Osteoblast (primary cell): ENCODE data around the gene PLEKHG4B. TPM values are rescaled to one million over a fixed set of nuclear protein-coding genes. Genes with fewer than 3 reads are reported as not detected.
"Not testable (repeated sequence)": the region's sequence is repeated elsewhere in the genome, so short reads cannot be mapped to it uniquely, and the experiment has no call there.

Experiments used
- DNase-seq: peaks from one replicate; pipeline ENCODE4 v3.0.0; 2011; ENCODE audit warnings: low spot score, mixed read lengths; ENCODE audit not compliant: insufficient read length; ENCODE audit errors: missing footprints
- H2AFZ ChIP-seq: 2 replicates; pipeline ENCODE4 v1.6.0; 2011; ENCODE audit warnings: mild to moderate bottlenecking, low read length
- H3K27ac ChIP-seq: 2 replicates; pipeline ENCODE4 v1.5.1; 2011; ENCODE audit warnings: mild to moderate bottlenecking, low read depth, low read length, moderate library complexity
- H3K27me3 ChIP-seq: 2 replicates; pipeline ENCODE4 v1.6.0; 2012; ENCODE audit warnings: mild to moderate bottlenecking, control low read depth, inconsistent platforms, low read length, moderate library complexity; ENCODE audit not compliant: insufficient read depth
- H3K36me3 ChIP-seq: 2 replicates; pipeline ENCODE4 v1.5.1; 2011; ENCODE audit warnings: mild to moderate bottlenecking, low read length, control low read depth, moderate library complexity; ENCODE audit not compliant: insufficient read depth
- H3K4me1 ChIP-seq: 2 replicates; pipeline ENCODE4 v1.5.1; 2011; ENCODE audit warnings: mild to moderate bottlenecking, low read length, control low read depth, moderate library complexity; ENCODE audit not compliant: insufficient read depth
- H3K4me2 ChIP-seq: 2 replicates; pipeline ENCODE4 v1.6.0; 2011; ENCODE audit warnings: mild to moderate bottlenecking, low read length; ENCODE audit not compliant: insufficient read depth
- H3K4me3 ChIP-seq: fragments of 200-600 bp; sonication (generic); 3 replicates; pipeline ENCODE4 v1.5.1; 2012; ENCODE audit warnings: mild to moderate bottlenecking, low read length, inconsistent platforms; ENCODE audit not compliant: insufficient read depth
- H3K79me2 ChIP-seq: 2 replicates; pipeline ENCODE4 v1.6.0; 2012; ENCODE audit warnings: mild to moderate bottlenecking, low read length, control low read depth, inconsistent platforms; ENCODE audit not compliant: insufficient read depth
- H3K9me3 ChIP-seq: 2 replicates; pipeline ENCODE4 v1.5.1; 2011; ENCODE audit warnings: low read depth, low read length, control low read depth
- H4K20me1 ChIP-seq: 2 replicates; pipeline ENCODE4 v1.6.0; 2012; ENCODE audit warnings: mild to moderate bottlenecking, low read length, control low read depth; ENCODE audit not compliant: insufficient read depth
- total RNA-seq: library from RNA; depleted of rRNA; stranded (reverse); fragments of >200 nt; gene quantifications from 2 replicates; pipeline ENCODE4 v1.2.3, GENCODE V29; 2012
- TF ChIP-seq, protein P1 (sequence below): IDR thresholded peaks from 2 replicates; pipeline ENCODE4 v1.5.1; 2011; ENCODE audit warnings: mild to moderate bottlenecking, low read depth, low read length, moderate library complexity; ENCODE audit errors: extremely low read depth

PLEKHG4B gene
- total RNA-seq, 1 donor, result 0.36 TPM

DNA sequence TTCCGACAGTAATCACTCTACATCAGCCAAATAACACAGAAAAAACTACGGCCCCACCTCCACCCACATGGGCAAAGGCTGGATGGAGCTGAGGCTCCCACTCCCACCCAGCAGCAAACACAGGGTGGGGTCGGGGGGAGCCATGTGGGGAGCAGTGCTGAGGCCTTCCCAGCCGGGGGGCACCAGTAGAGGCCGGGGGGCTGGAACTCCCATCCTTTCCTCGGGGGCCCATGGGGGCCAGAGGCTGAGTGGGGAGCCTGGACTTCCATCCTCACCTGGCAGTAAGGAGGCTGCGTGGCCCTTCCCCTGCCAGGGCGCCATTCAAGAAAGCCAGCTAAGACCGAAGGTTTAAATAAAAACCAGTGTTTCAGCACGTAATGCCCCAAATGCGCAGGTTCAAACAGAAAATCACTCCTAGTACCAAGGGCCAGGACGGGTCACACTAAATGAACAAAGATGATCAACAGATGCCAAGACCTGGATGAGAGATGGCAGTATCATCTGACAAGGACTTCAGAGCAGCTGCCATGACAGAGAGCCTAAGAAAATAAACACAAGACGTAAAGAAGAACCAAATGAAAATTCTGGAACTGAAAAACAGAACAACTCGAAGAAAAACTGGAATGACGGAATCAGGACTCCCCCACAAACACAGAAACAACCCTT lies 116.6 kb downstream of the PLEKHG4B start:
- Histone ChIP-seq H3K9me3 (no peaks in the 10 kb centered on the region), H3K4me3 (no peak overlapping the region), H3K4me2 (no peak overlapping the region), H3K4me1 (peaks cover 3% of the 10 kb centered on the region), H3K36me3 (peaks cover 22% of the 10 kb centered on the region), H3K27ac (peak overlapping the region; percentile 3), H3K27me3 (no peaks in the 10 kb centered on the region), H2AFZ (no peak overlapping the region), H3K79me2 (peaks cover 57% of the 10 kb centered on the region), H4K20me1 (peaks cover 39% of the 10 kb centered on the region)
- TF ChIP-seq, protein P1, sequence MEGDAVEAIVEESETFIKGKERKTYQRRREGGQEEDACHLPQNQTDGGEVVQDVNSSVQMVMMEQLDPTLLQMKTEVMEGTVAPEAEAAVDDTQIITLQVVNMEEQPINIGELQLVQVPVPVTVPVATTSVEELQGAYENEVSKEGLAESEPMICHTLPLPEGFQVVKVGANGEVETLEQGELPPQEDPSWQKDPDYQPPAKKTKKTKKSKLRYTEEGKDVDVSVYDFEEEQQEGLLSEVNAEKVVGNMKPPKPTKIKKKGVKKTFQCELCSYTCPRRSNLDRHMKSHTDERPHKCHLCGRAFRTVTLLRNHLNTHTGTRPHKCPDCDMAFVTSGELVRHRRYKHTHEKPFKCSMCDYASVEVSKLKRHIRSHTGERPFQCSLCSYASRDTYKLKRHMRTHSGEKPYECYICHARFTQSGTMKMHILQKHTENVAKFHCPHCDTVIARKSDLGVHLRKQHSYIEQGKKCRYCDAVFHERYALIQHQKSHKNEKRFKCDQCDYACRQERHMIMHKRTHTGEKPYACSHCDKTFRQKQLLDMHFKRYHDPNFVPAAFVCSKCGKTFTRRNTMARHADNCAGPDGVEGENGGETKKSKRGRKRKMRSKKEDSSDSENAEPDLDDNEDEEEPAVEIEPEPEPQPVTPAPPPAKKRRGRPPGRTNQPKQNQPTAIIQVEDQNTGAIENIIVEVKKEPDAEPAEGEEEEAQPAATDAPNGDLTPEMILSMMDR, result no peak
- DNase-seq, result peak; percentile 62

DNA sequence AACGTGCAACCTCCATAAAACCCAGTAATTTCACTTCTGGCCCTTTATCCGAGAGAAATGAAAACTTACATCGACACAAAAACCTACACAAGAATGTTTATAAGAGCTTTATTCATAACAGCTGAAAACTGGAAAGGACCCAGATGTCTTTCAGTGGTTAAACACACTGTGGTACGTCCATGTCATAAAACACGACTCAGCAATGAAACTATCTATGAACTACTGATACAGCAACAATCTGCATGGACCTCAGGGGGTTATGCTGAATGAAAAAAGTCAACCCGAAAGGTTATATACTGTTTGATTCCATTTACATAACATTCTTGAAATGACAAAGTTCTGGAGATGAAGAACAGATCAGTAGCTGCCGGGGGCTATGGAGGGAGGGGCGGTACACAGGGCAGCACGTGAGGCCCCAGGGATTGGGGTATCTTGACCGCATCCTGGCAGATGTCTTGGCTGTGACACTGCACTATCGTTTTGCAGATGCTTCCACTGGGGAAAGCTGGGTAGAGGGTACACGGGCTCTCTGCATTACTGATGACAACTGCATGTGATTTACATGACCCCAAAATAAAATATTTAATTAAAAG lies 121.9 kb downstream of the PLEKHG4B start:
- TF ChIP-seq, protein P1, result no peak
- Histone ChIP-seq H3K27ac (no peak overlapping the region), H3K4me1 (peaks cover 13% of the 10 kb centered on the region), H3K36me3 (peaks cover 8% of the 10 kb centered on the region), H3K4me2 (no peak overlapping the region), H4K20me1 (peaks cover 16% of the 10 kb centered on the region), H3K79me2 (peaks cover 46% of the 10 kb centered on the region), H3K27me3 (no peaks in the 10 kb centered on the region), H2AFZ (no peak overlapping the region), H3K9me3 (no peaks in the 10 kb centered on the region), H3K4me3 (no peak overlapping the region)
- no peak for DNase-seq

DNA sequence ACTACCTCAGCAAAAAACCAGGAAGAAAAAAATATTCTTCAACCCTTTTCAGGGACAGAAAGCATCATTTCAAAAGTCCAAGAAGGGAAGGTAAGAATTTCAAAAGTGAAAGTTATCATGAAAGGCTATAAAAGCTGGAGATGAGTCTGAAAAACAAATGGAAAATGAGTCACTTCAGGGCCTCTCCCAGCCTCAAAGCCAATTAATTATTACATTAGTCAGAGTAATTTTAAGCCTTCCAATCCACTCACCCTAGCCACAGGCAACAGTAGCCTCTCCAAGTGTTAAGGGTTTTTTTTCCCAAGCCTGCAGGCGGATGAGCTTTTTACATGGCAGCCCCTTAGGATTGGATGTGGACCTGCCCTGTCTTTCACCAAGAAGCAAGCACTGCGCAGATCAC lies 123.3 kb downstream of the PLEKHG4B start:
- peaks cover 50% of the 10 kb centered on the region for H3K79me2 ChIP-seq
- H3K27me3 ChIP-seq, H3K9me3 ChIP-seq, H3K4me3 ChIP-seq, DNase-seq, H3K36me3 ChIP-seq, H2AFZ ChIP-seq: not testable (repeated sequence)
- H3K4me2 ChIP-seq, result peak overlapping the region; percentile 67
- H3K27ac ChIP-seq, result peak overlapping the region; percentile 56
- H3K4me1 ChIP-seq, result peaks cover 18% of the 10 kb centered on the region
- peaks cover 21% of the 10 kb centered on the region for H4K20me1 ChIP-seq

DNA sequence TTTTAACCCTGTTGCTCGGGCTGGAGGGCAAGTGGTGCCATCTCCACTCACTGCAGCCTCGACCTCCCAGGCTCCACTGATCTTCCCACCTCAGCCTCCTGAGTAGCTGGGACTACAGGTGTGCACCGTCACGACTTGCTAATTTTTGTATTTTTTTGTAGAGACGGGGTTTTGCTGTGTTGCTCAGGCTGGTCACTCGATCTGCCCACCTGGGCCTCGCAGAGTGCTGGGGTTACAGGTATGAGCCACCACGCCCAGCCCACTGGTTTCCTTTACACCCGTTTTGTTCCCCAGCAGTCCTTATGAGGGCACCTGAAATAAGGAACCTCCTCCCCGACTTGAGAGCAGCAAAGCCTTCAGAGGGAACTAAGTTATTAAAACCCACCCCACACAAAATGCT lies 124.1 kb downstream of the PLEKHG4B start:
- H3K27me3 ChIP-seq, H3K4me3 ChIP-seq, H3K27ac ChIP-seq, H2AFZ ChIP-seq, DNase-seq, H3K4me2 ChIP-seq, H3K9me3 ChIP-seq, H3K36me3 ChIP-seq: not testable (repeated sequence)
- peaks cover 23% of the 10 kb centered on the region for H4K20me1 ChIP-seq
- H3K79me2 ChIP-seq, result peaks cover 55% of the 10 kb centered on the region
- peaks cover 18% of the 10 kb centered on the region for H3K4me1 ChIP-seq
